GM12878 (cell line): ENCODE data around the gene USP11. TPM values are rescaled to one million over a fixed set of nuclear protein-coding genes. Genes with fewer than 3 reads are reported as not detected.

Source experiments
- ATAC-seq: fragments of 200-7000 bp; cut with Tn5 transposase; 3 replicates; pipeline ENCODE4 v1.9.1; 2020; ENCODE audit warnings: mild to moderate bottlenecking, moderate library complexity
- BruUV-seq: library from RNA; stranded (reverse); fragments of 400-500 nt; replicated peaks from 2 replicates; lab custom pipeline; 2021; lab: Mats Ljungman, UMichigan
- CTCF ChIA-PET: fragments of 300-600 bp; sonication (Branson Sonifier 250); formaldehyde crosslinking; extraction: SDS; loops from one replicate; lab custom pipeline; 2021; ENCODE audit warnings: inconsistent platforms; lab: Yijun Ruan, JAX
- POLR2A ChIA-PET: fragments of 350-600 bp; formaldehyde crosslinking; extraction: SDS; loops from one replicate; lab custom pipeline; 2021; ENCODE audit warnings: inconsistent platforms; lab: Charles Lee
- RAD21 ChIA-PET: fragments of 300-600 bp; sonication (Branson Sonifier 250); formaldehyde crosslinking; loops from one replicate; lab custom pipeline; 2023; ENCODE audit warnings: antibody characterized with exemption; ENCODE audit not compliant: unreplicated experiment; lab: Charles Lee
- SMC1A ChIA-PET: fragments of 300-600 bp; sonication (Branson Sonifier 250); formaldehyde crosslinking; loops from one replicate; lab custom pipeline; 2023; ENCODE audit not compliant: unreplicated experiment, uncharacterized antibody; lab: Charles Lee
- DNase-seq: peaks from one replicate; pipeline ENCODE4 v3.0.0-alpha.2; 2011; ENCODE audit warnings: low read depth, low spot score
- FAIRE-seq: peaks from 3 replicates; lab custom pipeline; 2011; peaks lifted over from hg19 to GRCh38; lab: Jason Lieb, UNC
- H2AFZ ChIP-seq: 2 replicates; pipeline ENCODE4 v1.6.0; 2011; ENCODE audit warnings: low read depth, low read length, control low read depth; ENCODE audit not compliant: control insufficient read depth
- H3K27ac ChIP-seq: 2 replicates; pipeline ENCODE4 v1.5.1; 2011; ENCODE audit warnings: control low read depth; ENCODE audit not compliant: control insufficient read depth, insufficient read depth
- H3K27me3 ChIP-seq, 2 experiments: replicated peaks in 1 of 2; 2 replicates each; pipeline versions ENCODE4 v1.6.0 to v1.6.1; 2011; ENCODE audit warnings: low read length in 1 of 2; ENCODE audit not compliant: control insufficient read depth in 2 of 2, insufficient read depth in 2 of 2
- H3K36me3 ChIP-seq, 2 experiments: 2 replicates each; pipeline ENCODE4 v1.5.1; 2011; ENCODE audit warnings: low read length in 1 of 2; ENCODE audit not compliant: control insufficient read depth in 2 of 2, insufficient read depth in 2 of 2
- H3K4me1 ChIP-seq: 2 replicates; pipeline ENCODE4 v1.6.1; 2011; ENCODE audit warnings: mild to moderate bottlenecking, low read length, moderate library complexity, mixed read lengths; ENCODE audit not compliant: control insufficient read depth, insufficient read depth
- H3K4me2 ChIP-seq: 2 replicates; pipeline ENCODE4 v1.6.0; 2011; ENCODE audit warnings: control low read depth; ENCODE audit not compliant: control insufficient read depth, insufficient read depth
- H3K4me3 ChIP-seq: fragments of 200-600 bp; sonication (generic); 2 replicates; pipeline ENCODE4 v1.5.1; 2016
- H3K79me2 ChIP-seq: 2 replicates; pipeline ENCODE4 v1.6.0; 2011; ENCODE audit warnings: low read length; ENCODE audit not compliant: control insufficient read depth, insufficient read depth
- H3K9ac ChIP-seq: 2 replicates; pipeline ENCODE4 v1.8.0; 2011; ENCODE audit warnings: low read length, control low read depth, mixed read lengths; ENCODE audit not compliant: control insufficient read depth, insufficient read depth
- H3K9me3 ChIP-seq: replicated peaks from 3 replicates; pipeline ENCODE4 v1.5.1; 2011; ENCODE audit warnings: mild to moderate bottlenecking, low read length; ENCODE audit not compliant: control insufficient read depth, insufficient read depth
- H4K20me1 ChIP-seq: 2 replicates; pipeline ENCODE4 v1.6.0; 2011; ENCODE audit not compliant: control insufficient read depth, insufficient read depth
- BHLHE40 ChIP-seq, 2 experiments: fragments of 450-650 bp in 1 of 2; IDR thresholded peaks; 2 replicates each; pipeline ENCODE4 v1.6.1; 2011 to 2017; ENCODE audit warnings: low read depth in 2 of 2, borderline replicate concordance in 1 of 2, improper control_type of control experiment in 1 of 2, low read length in 1 of 2, mild to moderate bottlenecking in 1 of 2
- MXI1 ChIP-seq: fragments of 150-350 bp; IDR thresholded peaks from 2 replicates; pipeline ENCODE4 v1.6.1; 2011; ENCODE audit warnings: low read depth, mild to moderate bottlenecking, inconsistent platforms, low read length, improper control_type of control experiment
- NFYA ChIP-seq: IDR thresholded peaks from 2 replicates; pipeline ENCODE4 v1.6.1; 2011; ENCODE audit warnings: low read depth, mild to moderate bottlenecking, low read length, improper control_type of control experiment, borderline replicate concordance
- NR2F1 ChIP-seq: fragments of 450-650 bp; conservative IDR thresholded peaks from 2 replicates; pipeline ENCODE4 v1.6.1; 2017; ENCODE audit warnings: mild to moderate bottlenecking
- RUNX3 ChIP-seq: IDR thresholded peaks from 2 replicates; pipeline ENCODE4 v1.6.1; 2012; ENCODE audit warnings: low read length, inconsistent platforms
- SMC3 ChIP-seq: IDR thresholded peaks from 2 replicates; pipeline ENCODE4 v1.6.1; 2011; ENCODE audit warnings: low read length, improper control_type of control experiment, borderline replicate concordance
- TCF12 ChIP-seq: IDR thresholded peaks from 2 replicates; pipeline ENCODE4 v1.6.1; 2011; ENCODE audit warnings: low read depth, mild to moderate bottlenecking, low read length
- ZNF384 ChIP-seq: IDR thresholded peaks from 2 replicates; pipeline ENCODE4 v1.6.1; 2012; ENCODE audit warnings: low read depth, mild to moderate bottlenecking, low read length, improper control_type of control experiment, borderline replicate concordance
- WGBS: methylation state at CpG from one replicate; pipeline ENCODE4 v1.1.6; 2016; ENCODE audit warnings: low lambda C conversion rate; ENCODE audit not compliant: insufficient replicate concordance, insufficient coverage; ENCODE audit errors: missing lambda C conversion rate; 5-methylcytosine and 5-hydroxymethylcytosine counted together
- in situ Hi-C: fragments of 300-500 bp; cut with MboI; formaldehyde crosslinking; loops from 9 replicates; pipeline ENCODE4 v1.14.3; 2018; ENCODE audit warnings: mixed read lengths
- intact Hi-C: fragments of 100-400 bp; cut with micrococcal nuclease; formaldehyde crosslinking; loops from one replicate; pipeline ENCODE4 v1.14.2; 2022; ENCODE audit not compliant: unreplicated experiment
- polyA plus RNA-seq, 11 experiments: library from polyadenylated mRNA; depleted of rRNA in 4 of 11; unstranded in 6 of 11; stranded (reverse) in 5 of 11; fragments of >200 nt; fragmentation: Nextera tagmentation in 4 of 11; fragmentation: Illumina TruSeq in 1 of 11; extraction: Ambion mirVana in 4 of 11; extraction: Trizol in 1 of 11; gene quantifications; 1 replicate in 1 of 11; 2 replicates in 10 of 11; pipeline versions ENCODE4 v1.2.1 to v1.2.3, GENCODE V29; 2011 to 2016; ENCODE audit warnings: inconsistent platforms in 2 of 11, missing spikeins in 2 of 11, low read depth in 1 of 11
- total RNA-seq, 4 experiments: library from RNA; depleted of rRNA in 3 of 4; stranded (reverse); fragments of >200 nt in 3 of 4; fragmentation: Illumina TruSeq in 1 of 4; extraction: Trizol in 1 of 4; gene quantifications; 2 replicates each; pipeline versions ENCODE4 v1.2.1 to v1.2.3, GENCODE V29; 2013 to 2021

The USP11 gene
- total and polyA plus RNA-seq, 10 of the 15 experiments (the other 5 are each of a cell fraction or from before 2014, with no cell fraction given): 3.3 to 44.0 (median 20.9) TPM

GRCh38 chrX:47191331-47191730 lies 41.5 kb upstream of the USP11 start:
- ATAC-seq (peak; percentile 38), DNase-seq (no peak), FAIRE-seq (no peak)
- 34% methylated on average over 26 of the region's 26 CpGs for WGBS
- ChIA-PET POLR2A (interaction anchor here (0.9 to 3.4 kb wide), 7 partner anchors 11 to 290 kb away, joined by 3 to 25 read pairs (median 4); partner anchors contain the start of genes CDK16, NDUFB11 and RBM10), SMC1A (interaction anchor here (0.7 to 2.4 kb wide), 3 partner anchors 46 to 346 kb away, joined by 3 to 8 read pairs (median 8); partner anchors contain the start of genes NDUFB11 and RBM10), RAD21 (interaction anchor here (0.9 to 2.5 kb wide), 5 partner anchors 27 to 332 kb away, joined by 3 to 14 read pairs (median 6); partner anchors contain the start of genes CDK16, NDUFB11, RBM10 and USP11), CTCF (interaction anchor here (1.4 to 1.8 kb wide), 4 partner anchors 46 to 332 kb away, joined by 3 to 14 read pairs (median 6); partner anchors contain the start of genes NDUFB11, RBM10 and ZNF157)
- TF ChIP-seq NR2F1 (0 out of 2 replicates have a peak, but pooled peaks have one; percentile 34), BHLHE40 (IDR thresholded peaks at IDR 0.05; ENCODE audit: borderline replicate concordance in 1 of 2, low read depth in 2 of 2, low read length in 1 of 2) (peak; percentile 24 to 32; a peak in 2 of 4 replicates), SMC3 (0 out of 2 replicates have a peak, but pooled peaks have one; percentile 7), ZNF384 (peak; percentile 35; the same call in 1 of the 2 replicates), RUNX3 (no peak), TCF12 (peak; percentile 25; the same call in 1 of the 2 replicates), MXI1 (peak; percentile 34; the same call in 1 of the 2 replicates), NFYA (no peak)
- Histone ChIP-seq H3K4me3 (peak overlapping the region; percentile 77), H3K9me3 (no peaks in the 10 kb centered on the region), H3K4me2 (peak overlapping the region; percentile 24; the same call in 1 of the 2 replicates), H3K9ac (peak overlapping the region; percentile 84), H3K79me2 (peaks cover 40% of the 10 kb centered on the region), H3K27ac (peak overlapping the region; percentile 78), H4K20me1 (no peaks in the 10 kb centered on the region), H3K4me1 (peaks cover 10% of the 10 kb centered on the region), H2AFZ (peak overlapping the region; percentile 45; the same call in 1 of the 2 replicates), H3K27me3 (no peaks in the 10 kb centered on the region), H3K36me3 (no peaks in the 10 kb centered on the region; a peak in 1 of 4 replicates)
- intact Hi-C loops (loop anchor here (2.0 to 5.0 kb wide), 4 partner anchors 171 to 1756 kb away; no protein-coding TSS in a partner anchor), in situ Hi-C loops (loop anchor here (5.0 to 10.0 kb wide), 2 partner anchors 196 to 463 kb away; partner anchors contain the start of genes ELK1 and UXT)
- no TSS peak for BruUV-seq
